OCI-LY3 (cell line): ENCODE data around the gene IL1RL1.

ENCODE experiments used
- H2AFZ ChIP-seq: fragments of 200-600, 300-600 bp; shearing (Covaris generic); 2 replicates; pipeline ENCODE4 v1.6.0; 2014; ENCODE audit warnings: antibody characterized with exemption, low read depth, low read length
- H3K27ac ChIP-seq: fragments of 200-600, 300-600 bp; sonication (generic); 2 replicates; pipeline ENCODE4 v1.5.1; 2014; ENCODE audit warnings: mild to moderate bottlenecking, low read length, moderate library complexity, mixed read lengths
- H3K27me3 ChIP-seq: fragments of 200-600, 300-600 bp; sonication (generic); 2 replicates; pipeline ENCODE4 v1.6.1; 2014; ENCODE audit warnings: low read depth, low read length, mixed read lengths
- H3K36me3 ChIP-seq: fragments of 200-600, 300-600 bp; sonication (generic); replicated peaks from 2 replicates; pipeline ENCODE3; 2014; ENCODE audit warnings: low read depth, low read length, mixed read lengths
- H3K4me1 ChIP-seq: fragments of 300-600, 200-600 bp; sonication (generic); 2 replicates; pipeline ENCODE4 v1.6.1; 2014; ENCODE audit warnings: low read length, mixed read lengths
- H3K4me2 ChIP-seq: fragments of 200-600, 300-600 bp; sonication (generic); 2 replicates; pipeline ENCODE4 v1.6.1; 2014; ENCODE audit warnings: low read length, mixed read lengths
- H3K4me3 ChIP-seq: fragments of 300-600, 200-600 bp; sonication (generic); 2 replicates; pipeline ENCODE4 v1.5.1; 2014; ENCODE audit warnings: antibody characterized with exemption, mild to moderate bottlenecking, low read length, moderate library complexity
- H3K79me2 ChIP-seq: fragments of 300-600, 200-600 bp; shearing (Covaris generic); 2 replicates; pipeline ENCODE4 v1.6.1; 2014; ENCODE audit warnings: mild to moderate bottlenecking, low read length, mixed read lengths
- H3K9ac ChIP-seq: fragments of 300-600, 200-600 bp; shearing (Covaris generic); 2 replicates; pipeline ENCODE4 v1.6.0; 2014; ENCODE audit warnings: mild to moderate bottlenecking, low read length, moderate library complexity
- H3K9me3 ChIP-seq: fragments of 200-600, 300-600 bp; shearing (Covaris generic); 2 replicates; pipeline ENCODE4 v1.6.1; 2014; ENCODE audit warnings: low read length, mixed read lengths; ENCODE audit not compliant: insufficient read depth
- H4K20me1 ChIP-seq: fragments of 200-600, 300-600 bp; sonication (generic); 2 replicates; pipeline ENCODE4 v1.6.1; 2016; ENCODE audit warnings: low read length, mixed read lengths; ENCODE audit not compliant: insufficient read depth
- EZH2phosphoT487 ChIP-seq: fragments of 200-600 bp; shearing (Covaris generic); IDR thresholded peaks from 2 replicates; pipeline ENCODE4 v1.6.1; 2018; ENCODE audit warnings: antibody characterized with exemption, mixed run types, low read depth
- TF ChIP-seq, protein P1 (sequence below): fragments of 200-600, 300-600 bp; sonication (generic); IDR thresholded peaks from 2 replicates; pipeline ENCODE4 v1.5.1; 2014; ENCODE audit warnings: antibody characterized with exemption, low read length, low read depth

The IL1RL1 gene

DNA sequence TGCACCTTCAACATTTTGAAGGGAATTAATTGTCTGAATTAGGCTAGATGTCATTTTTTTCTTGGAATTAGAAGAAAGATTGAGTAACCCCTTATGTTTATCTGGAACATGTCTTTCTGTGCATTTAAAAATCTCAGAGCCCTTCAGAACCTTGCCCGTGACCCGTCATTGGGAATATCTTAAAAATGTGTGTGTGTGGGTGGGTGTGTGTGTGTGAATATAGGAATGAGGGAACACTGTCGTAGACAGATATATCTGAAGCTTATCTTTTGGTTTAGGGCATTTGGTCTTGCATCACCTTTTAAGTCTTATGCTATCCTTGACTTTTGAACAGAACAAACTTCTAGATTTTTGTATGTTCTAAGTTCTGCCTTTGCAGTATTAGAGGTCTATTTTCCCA is 13.5 kb upstream of the IL1RL1 start:
- Histone ChIP-seq H3K4me3 (no peak overlapping the region), H3K36me3 (no peaks in the 10 kb centered on the region), H4K20me1 (no peaks in the 10 kb centered on the region), H3K4me1 (peaks cover 15% of the 10 kb centered on the region), H3K4me2 (no peak overlapping the region), H3K9ac (no peak overlapping the region), H2AFZ (no peak overlapping the region), H3K27ac (no peak overlapping the region), H3K27me3 (peaks cover 23% of the 10 kb centered on the region; the same call in 1 of the 2 replicates), H3K79me2 (no peaks in the 10 kb centered on the region), H3K9me3 (no peaks in the 10 kb centered on the region)
- TF ChIP-seq, protein P1, sequence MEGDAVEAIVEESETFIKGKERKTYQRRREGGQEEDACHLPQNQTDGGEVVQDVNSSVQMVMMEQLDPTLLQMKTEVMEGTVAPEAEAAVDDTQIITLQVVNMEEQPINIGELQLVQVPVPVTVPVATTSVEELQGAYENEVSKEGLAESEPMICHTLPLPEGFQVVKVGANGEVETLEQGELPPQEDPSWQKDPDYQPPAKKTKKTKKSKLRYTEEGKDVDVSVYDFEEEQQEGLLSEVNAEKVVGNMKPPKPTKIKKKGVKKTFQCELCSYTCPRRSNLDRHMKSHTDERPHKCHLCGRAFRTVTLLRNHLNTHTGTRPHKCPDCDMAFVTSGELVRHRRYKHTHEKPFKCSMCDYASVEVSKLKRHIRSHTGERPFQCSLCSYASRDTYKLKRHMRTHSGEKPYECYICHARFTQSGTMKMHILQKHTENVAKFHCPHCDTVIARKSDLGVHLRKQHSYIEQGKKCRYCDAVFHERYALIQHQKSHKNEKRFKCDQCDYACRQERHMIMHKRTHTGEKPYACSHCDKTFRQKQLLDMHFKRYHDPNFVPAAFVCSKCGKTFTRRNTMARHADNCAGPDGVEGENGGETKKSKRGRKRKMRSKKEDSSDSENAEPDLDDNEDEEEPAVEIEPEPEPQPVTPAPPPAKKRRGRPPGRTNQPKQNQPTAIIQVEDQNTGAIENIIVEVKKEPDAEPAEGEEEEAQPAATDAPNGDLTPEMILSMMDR, result no peak
- no peak for TF ChIP-seq EZH2phosphoT487

DNA sequence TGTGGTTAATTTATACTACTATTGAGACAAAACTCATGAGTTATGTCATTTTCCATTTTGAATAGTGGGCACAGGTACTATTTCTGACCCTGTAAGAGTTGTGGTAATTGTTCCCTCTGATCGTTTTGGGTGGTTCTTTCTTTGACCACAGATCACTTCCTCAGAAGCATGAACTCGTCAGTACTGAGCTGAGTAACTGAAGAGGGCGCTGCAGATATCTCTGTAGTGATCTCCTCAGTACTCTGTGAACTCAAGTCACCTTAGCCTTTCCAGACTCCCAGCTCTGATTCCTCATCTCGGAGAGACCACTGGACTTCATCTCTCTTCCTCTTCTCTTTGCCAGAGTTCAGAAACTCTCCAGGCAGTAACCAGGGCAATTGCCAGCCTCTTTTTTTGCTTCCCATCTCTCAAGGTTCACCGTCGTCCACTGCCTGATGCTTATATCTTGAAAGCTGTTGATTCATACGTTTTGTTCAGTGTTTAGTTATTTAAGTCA is 9.4 kb upstream of the IL1RL1 start:
- Histone ChIP-seq H3K36me3 (no peaks in the 10 kb centered on the region), H2AFZ (peak overlapping the region; percentile 74; the same call in 1 of the 2 replicates), H3K9ac (no peak overlapping the region), H3K79me2 (no peaks in the 10 kb centered on the region), H3K4me1 (peaks cover 20% of the 10 kb centered on the region), H4K20me1 (no peaks in the 10 kb centered on the region), H3K27ac (no peak overlapping the region), H3K4me2 (peak overlapping the region; percentile 69), H3K9me3 (no peaks in the 10 kb centered on the region), H3K4me3 (peak overlapping the region; percentile 58), H3K27me3 (peaks cover 10% of the 10 kb centered on the region; the same call in 1 of the 2 replicates)
- no peak for TF ChIP-seq EZH2phosphoT487
- TF ChIP-seq, protein P1, result peak; percentile 79

DNA sequence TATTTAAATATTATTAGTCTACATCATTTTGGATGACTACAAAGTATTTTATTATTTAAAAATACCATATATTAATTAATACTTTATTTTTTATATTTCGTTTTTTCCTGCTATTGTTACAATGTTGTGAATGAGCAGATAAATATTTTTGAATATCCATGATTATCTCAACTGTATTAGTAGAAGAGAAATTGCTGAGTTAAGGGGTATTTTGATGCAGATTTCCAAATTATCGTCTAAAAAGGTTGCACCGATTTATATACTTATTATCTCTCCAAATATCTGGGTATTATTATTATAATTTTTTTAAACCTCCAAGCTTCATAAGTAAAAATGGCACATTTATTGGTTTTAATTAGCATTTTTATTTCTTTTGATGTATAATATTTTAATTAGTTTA is 8.9 kb upstream of the IL1RL1 start:
- Histone ChIP-seq H3K4me2 (no peak overlapping the region), H4K20me1 (no peaks in the 10 kb centered on the region), H3K4me1 (peaks cover 20% of the 10 kb centered on the region), H3K4me3 (no peak overlapping the region), H3K36me3 (no peaks in the 10 kb centered on the region), H3K9ac (no peak overlapping the region), H2AFZ (no peak overlapping the region), H3K9me3 (no peaks in the 10 kb centered on the region), H3K79me2 (no peaks in the 10 kb centered on the region), H3K27ac (no peak overlapping the region), H3K27me3 (peaks cover 10% of the 10 kb centered on the region; the same call in 1 of the 2 replicates)
- TF ChIP-seq, protein P1, result no peak
- TF ChIP-seq EZH2phosphoT487, result no peak

DNA sequence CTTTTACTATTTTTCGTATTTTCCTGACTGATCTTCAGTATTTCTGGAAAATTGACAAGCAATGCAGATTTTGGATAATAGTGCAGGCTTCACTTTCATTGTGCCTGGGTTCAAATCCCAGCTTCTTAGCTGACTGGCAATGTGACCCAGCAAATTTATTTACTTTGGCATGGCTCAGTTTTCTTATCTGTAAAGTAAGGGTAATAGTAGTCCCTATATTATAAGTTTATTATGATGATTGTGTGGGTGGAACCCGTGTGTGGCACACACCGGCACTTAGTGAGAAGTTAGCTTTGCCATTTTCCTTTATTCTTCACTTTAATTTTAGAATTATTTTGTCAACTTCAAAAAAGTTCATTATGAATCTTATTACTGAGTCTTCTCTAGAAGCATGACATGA is 7.8 kb upstream of the IL1RL1 start:
- no peaks in the 10 kb centered on the region for H4K20me1 ChIP-seq
- H3K4me1 ChIP-seq, result peaks cover 20% of the 10 kb centered on the region
- no peak for TF ChIP-seq EZH2phosphoT487
- TF ChIP-seq, protein P1, result no peak

More for the DNA sequence above, 7.8 kb upstream of the IL1RL1 start:
- peaks cover 14% of the 10 kb centered on the region; the same call in 1 of the 2 replicates for H3K27me3 ChIP-seq
- no peaks in the 10 kb centered on the region for H3K79me2 ChIP-seq
- no peak overlapping the region for H3K27ac ChIP-seq
- no peaks in the 10 kb centered on the region for H3K36me3 ChIP-seq
- no peak overlapping the region for H2AFZ ChIP-seq
- no peak overlapping the region for H3K4me2 ChIP-seq
- H3K9ac ChIP-seq, result no peak overlapping the region
- no peaks in the 10 kb centered on the region for H3K9me3 ChIP-seq
- H3K4me3 ChIP-seq, result no peak overlapping the region
